Activated B cell treated with CpG ODN at 0.5 μM for 24 hours (primary cell): ENCODE results near the gene CAPN15. TPM values are rescaled to one million over a fixed set of nuclear protein-coding genes. Genes with fewer than 3 reads are reported as not detected.

Experiments used
- ATAC-seq: fragments of 200-7000 bp; cut with Tn5 transposase; one replicate; pipeline ENCODE4 v1.10.0; 2021; ENCODE audit warnings: low read depth, mild to moderate bottlenecking, moderate library complexity
- CTCF ChIA-PET: fragments of 350-600 bp; sonication (Branson Sonifier 250); formaldehyde crosslinking; loops from one replicate; lab custom pipeline; 2021; ENCODE audit warnings: antibody characterized with exemption; lab: Charles Lee
- POLR2A ChIA-PET: fragments of 350-600 bp; sonication (Branson Sonifier 250); formaldehyde crosslinking; loops from one replicate; lab custom pipeline; 2021; ENCODE audit warnings: antibody characterized with exemption; lab: Charles Lee
- DNase-seq: peaks from one replicate; pipeline ENCODE4 v3.0.0; 2022
- H3K27ac Mint-ChIP-seq: one replicate; pipeline ENCODE4 v1.8.0; 2020; ENCODE audit warnings: mixed read lengths
- H3K27me3 Mint-ChIP-seq: one replicate; pipeline ENCODE4 v1.8.0; 2021; ENCODE audit warnings: mixed read lengths
- H3K36me3 Mint-ChIP-seq: one replicate; pipeline ENCODE4 v1.8.0; 2021; ENCODE audit warnings: low read depth, mixed read lengths
- H3K4me1 Mint-ChIP-seq: one replicate; pipeline ENCODE4 v1.8.0; 2021; ENCODE audit warnings: mixed read lengths
- H3K4me3 Mint-ChIP-seq: one replicate; pipeline ENCODE4 v1.8.0; 2020; ENCODE audit warnings: mild to moderate bottlenecking, mixed read lengths
- H3K9me3 Mint-ChIP-seq: one replicate; pipeline ENCODE4 v1.8.0; 2020; ENCODE audit warnings: mixed read lengths
- CTCF ChIP-seq: fragments of 200-600 bp; IDR thresholded peaks from one replicate; pipeline ENCODE4 v1.8.0; 2022; ENCODE audit warnings: antibody characterized with exemption, mild to moderate bottlenecking
- intact Hi-C: fragments of 100-400 bp; cut with micrococcal nuclease; formaldehyde crosslinking; loops from one replicate; pipeline ENCODE4 v1.15.1; 2024
- total RNA-seq: library from RNA; stranded (reverse); gene quantifications from 2 replicates; pipeline ENCODE4 v1.2.3, GENCODE V29; 2022

The CAPN15 gene
- total RNA-seq, 1 donor from 2014 or later, result 95.1 TPM

- peaks cover 3% of the 10 kb centered on the region for H3K36me3 Mint-ChIP-seq
- POLR2A ChIA-PET, result interaction anchor here (0.5 kb wide), 1 partner anchor 324 kb away, joined by 5 read pairs; no protein-coding TSS in a partner anchor
- CTCF ChIA-PET, result no interaction called here
- no peak for TF ChIP-seq CTCF
- no peaks in the 10 kb centered on the region for H3K9me3 Mint-ChIP-seq
- DNase-seq (no peak), ATAC-seq (no peak)
- H3K27me3 Mint-ChIP-seq, result peaks cover 9% of the 10 kb centered on the region
- no peak overlapping the region for H3K27ac Mint-ChIP-seq
- peaks cover 2% of the 10 kb centered on the region for H3K4me1 Mint-ChIP-seq
- intact Hi-C loops, result no loop called here
- no peak overlapping the region for H3K4me3 Mint-ChIP-seq
Observed at GRCh38 chr16:557463-558297, 30.2 kb downstream of the CAPN15 start.

GRCh38 chr16:558298-559020 is 30.9 kb downstream of the CAPN15 start:
- ChIA-PET CTCF (no interaction called here), POLR2A (no interaction called here)
- H3K4me3 Mint-ChIP-seq, result no peak overlapping the region
- peaks cover 3% of the 10 kb centered on the region for H3K36me3 Mint-ChIP-seq
- peaks cover 10% of the 10 kb centered on the region for H3K27me3 Mint-ChIP-seq
- DNase-seq (no peak), ATAC-seq (no peak)
- no peak overlapping the region for H3K27ac Mint-ChIP-seq
- no peak for TF ChIP-seq CTCF
- intact Hi-C loops, result no loop called here
- H3K4me1 Mint-ChIP-seq, result peaks cover 2% of the 10 kb centered on the region
- H3K9me3 Mint-ChIP-seq, result no peaks in the 10 kb centered on the region

GRCh38 chr16:559021-559380 is 31.5 kb downstream of the CAPN15 start:
- Mint-ChIP-seq H3K4me1 (peaks cover 2% of the 10 kb centered on the region), H3K27me3 (peaks cover 10% of the 10 kb centered on the region), H3K9me3 (no peaks in the 10 kb centered on the region), H3K27ac (no peak overlapping the region), H3K4me3 (no peak overlapping the region), H3K36me3 (peaks cover 3% of the 10 kb centered on the region)
- ATAC-seq (no peak), DNase-seq (no peak)
- CTCF ChIA-PET, result no interaction called here
- intact Hi-C loops, result no loop called here
- TF ChIP-seq CTCF, result no peak
- POLR2A ChIA-PET, result no interaction called here

- no peak for TF ChIP-seq CTCF
- peaks cover 2% of the 10 kb centered on the region for H3K4me1 Mint-ChIP-seq
- no peaks in the 10 kb centered on the region for H3K36me3 Mint-ChIP-seq
- ATAC-seq, result no peak
- DNase-seq, result no peak
- peaks cover 10% of the 10 kb centered on the region for H3K27me3 Mint-ChIP-seq
- H3K4me3 Mint-ChIP-seq, result no peak overlapping the region
- ChIA-PET POLR2A (no interaction called here), CTCF (no interaction called here)
- no peaks in the 10 kb centered on the region for H3K9me3 Mint-ChIP-seq
- intact Hi-C loops, result no loop called here
- H3K27ac Mint-ChIP-seq, result no peak overlapping the region
Observed at GRCh38 chr16:559411-560203, 32.1 kb downstream of the CAPN15 start.
